NCI-H2171 treated with DMSO at 0.1 percent for 48 hours (cell line): Measurements from ENCODE around the gene NOP16.

ENCODE experiments used
- DNase-seq: peaks from one replicate; lab custom pipeline; 2025; lab: John Stamatoyannopoulos, UW

NOP16 gene

DNA sequence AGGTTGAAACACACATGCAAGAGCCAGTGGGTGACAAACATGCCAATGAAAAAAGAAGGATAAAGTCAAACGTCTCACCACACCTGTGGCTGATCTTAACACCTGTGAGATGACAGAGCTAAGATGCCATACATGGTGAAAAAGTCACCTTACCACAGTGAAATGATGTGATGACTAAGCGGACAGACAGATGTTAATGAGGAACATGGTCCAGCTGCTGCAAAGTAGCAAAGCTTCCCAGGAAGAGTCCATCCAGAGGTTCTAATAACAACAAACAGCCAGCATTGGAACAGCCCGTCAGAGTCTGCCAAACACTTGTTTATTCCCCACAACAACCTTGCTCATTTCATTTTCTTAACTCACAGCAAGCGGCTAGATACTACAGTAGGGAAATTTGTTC is 28.7 kb downstream of the NOP16 start:
- DNase-seq: no peak

GRCh38 chr5:176356179-176356566 is 32.2 kb downstream of the NOP16 start:
- no peak for DNase-seq

DNA sequence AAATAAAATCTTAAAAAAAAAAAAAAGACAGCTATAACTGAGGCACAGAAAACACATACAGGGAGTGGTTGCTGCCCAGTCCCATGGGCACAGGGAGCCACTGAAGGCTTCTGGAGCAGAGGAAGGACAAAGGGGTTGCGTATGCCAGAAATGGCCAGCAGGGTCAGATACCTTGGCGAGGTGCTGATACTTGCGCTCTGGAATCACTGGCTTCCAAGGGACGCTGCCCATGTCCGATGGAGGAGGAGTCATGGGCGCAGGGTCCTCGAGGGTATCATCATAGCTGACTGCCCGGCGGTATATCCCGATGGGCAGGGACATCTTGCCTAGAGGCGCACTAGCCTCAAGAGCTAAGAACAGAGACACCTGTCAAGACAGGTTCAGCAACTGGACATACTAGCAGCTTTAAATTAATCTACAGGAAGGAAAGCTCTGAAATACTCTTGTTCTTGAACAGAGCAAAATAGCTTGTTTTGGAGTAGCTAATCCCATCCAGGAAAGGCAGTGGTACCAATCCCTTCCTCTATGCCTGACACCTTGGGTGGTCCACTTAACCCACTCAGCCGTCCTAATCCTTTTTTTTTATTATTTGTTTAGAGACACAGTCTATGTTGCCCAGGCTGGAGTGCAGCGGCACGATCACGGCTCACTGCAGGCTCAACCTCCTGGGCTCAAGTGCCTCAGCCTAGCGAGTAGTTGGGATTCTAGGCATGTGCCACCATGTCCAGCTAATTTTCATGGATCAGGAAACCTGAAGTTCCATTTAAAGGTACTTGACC is 32.8 kb downstream of the NOP16 start:
- no peak for DNase-seq

- DNase-seq: no peak
Observed at GRCh38 chr5:176353533-176353932, 34.9 kb downstream of the NOP16 start.

- DNase-seq: no peak
Observed at GRCh38 chr5:176352116-176352878, 36.1 kb downstream of the NOP16 start.

GRCh38 chr5:176350416-176350815 is 38.0 kb downstream of the NOP16 start:
- no peak for DNase-seq

- DNase-seq: peak; percentile 3
Observed at GRCh38 chr5:176342766-176343458, 45.5 kb downstream of the NOP16 start.

DNA sequence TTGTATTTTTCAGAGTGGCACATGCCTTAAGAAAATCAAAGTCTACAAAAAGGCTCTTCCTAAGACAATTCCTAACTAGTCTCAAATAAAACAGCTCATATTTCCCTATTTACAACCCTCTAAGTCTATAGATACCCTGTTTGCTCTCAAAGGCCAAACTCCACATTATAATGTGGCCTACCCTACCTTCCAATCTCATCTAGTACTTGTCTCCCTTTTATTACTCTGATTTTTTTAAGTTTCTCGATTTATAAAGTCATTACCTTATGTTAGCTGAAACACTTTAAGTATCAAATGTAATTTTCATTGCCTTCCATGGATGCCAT is 46.3 kb downstream of the NOP16 start:
- no peak for DNase-seq

- DNase-seq: no peak
Observed at GRCh38 chr5:176341325-176342157, 46.9 kb downstream of the NOP16 start.

- no peak for DNase-seq
Observed at GRCh38 chr5:176339304-176339703, 49.1 kb downstream of the NOP16 start.

- DNase-seq: no peak
Observed at GRCh38 chr5:176337913-176338312, 50.5 kb downstream of the NOP16 start.

GRCh38 chr5:176334031-176334770 is 54.2 kb downstream of the NOP16 start:
- no peak for DNase-seq
